ENCODE results near the gene LRRC7.

The LRRC7 gene

GRCh38 chr1:69592341-69592740 lies 24.6 kb downstream of the LRRC7 start:
- no peak for DNase-seq

- no peak for DNase-seq
These were observed 27.8 kb downstream of the LRRC7 start for GRCh38 chr1:69595486-69595885.

- no peak for DNase-seq
These were observed 43.6 kb downstream of the LRRC7 start for GRCh38 chr1:69611316-69611715.

GRCh38 chr1:69613414-69613813 lies 45.7 kb downstream of the LRRC7 start:
- DNase-seq, result no peak

- no peak for DNase-seq
These were observed 71.0 kb downstream of the LRRC7 start for GRCh38 chr1:69638673-69639072.

GRCh38 chr1:69639159-69639558 lies 71.4 kb downstream of the LRRC7 start:
- DNase-seq, result no peak

GRCh38 chr1:69643266-69643665 lies 75.5 kb downstream of the LRRC7 start:
- DNase-seq, result no peak

GRCh38 chr1:69645477-69645876 lies 77.8 kb downstream of the LRRC7 start:
- no peak for DNase-seq

- DNase-seq, result no peak
These were observed 80.8 kb downstream of the LRRC7 start for GRCh38 chr1:69648486-69648885.

- DNase-seq, result no peak
These were observed 81.8 kb downstream of the LRRC7 start for GRCh38 chr1:69649383-69649990.

GRCh38 chr1:69650779-69651178 lies 83.1 kb downstream of the LRRC7 start:
- no peak for DNase-seq

- no peak for DNase-seq
These were observed 83.9 kb downstream of the LRRC7 start for GRCh38 chr1:69651656-69652055.

GRCh38 chr1:69657971-69658370 lies 90.2 kb downstream of the LRRC7 start:
- no peak for DNase-seq

- no peak for DNase-seq
These were observed 94.0 kb downstream of the LRRC7 start for GRCh38 chr1:69661686-69662085.

- no peak for DNase-seq
These were observed 94.6 kb downstream of the LRRC7 start for GRCh38 chr1:69662321-69662720.

GRCh38 chr1:69671363-69672010 lies 103.8 kb downstream of the LRRC7 start:
- DNase-seq, result no peak

- DNase-seq, result no peak
These were observed 105.6 kb downstream of the LRRC7 start for GRCh38 chr1:69673321-69673720.

- no peak for DNase-seq
These were observed 112.2 kb downstream of the LRRC7 start for GRCh38 chr1:69679965-69680364.

- no peak for DNase-seq
These were observed 118.8 kb downstream of the LRRC7 start for GRCh38 chr1:69686367-69686984.

- no peak for DNase-seq
These were observed 120.5 kb downstream of the LRRC7 start for GRCh38 chr1:69688193-69688592.

- no peak for DNase-seq
These were observed 123.5 kb downstream of the LRRC7 start for GRCh38 chr1:69691179-69691578.

- no peak for DNase-seq
These were observed 126.4 kb downstream of the LRRC7 start for GRCh38 chr1:69693921-69694675.

- DNase-seq, result no peak
These were observed 129.6 kb downstream of the LRRC7 start for GRCh38 chr1:69697340-69697739.

- DNase-seq, result no peak
These were observed 133.0 kb downstream of the LRRC7 start for GRCh38 chr1:69700770-69701169.

Measured in effector CD4-positive, alpha-beta T cell (primary cell).